H1 (cell line): ENCODE measurements around the gene SPTSSB.

ENCODE experiments used
- ASH2L ChIP-seq: fragments of 200-600, 300-600 bp; sonication (generic); IDR thresholded peaks from one replicate; pipeline ENCODE4 v1.7.1; 2017; ENCODE audit warnings: low read length
- BCL11A ChIP-seq, 2 experiments: IDR thresholded peaks; one replicate each; pipeline ENCODE4 v1.6.1; 2011; ENCODE audit warnings: low read depth in 2 of 2, low read length in 2 of 2, mild to moderate bottlenecking in 2 of 2
- EP300 ChIP-seq, 2 experiments: IDR thresholded peaks; 1 replicate in 1 of 2; 2 replicates in 1 of 2; pipeline ENCODE4 v1.6.1; 2011 to 2012; ENCODE audit warnings: low read depth in 2 of 2, low read length in 2 of 2, mild to moderate bottlenecking in 2 of 2, borderline replicate concordance in 1 of 2, inconsistent platforms in 1 of 2, moderate library complexity in 1 of 2
- EZH2 ChIP-seq: fragments of 200-600 bp; sonication (generic); IDR thresholded peaks from 2 replicates; pipeline ENCODE4 v1.7.1; 2012; ENCODE audit warnings: low read depth, mild to moderate bottlenecking, moderate library complexity, low read length, inconsistent platforms; ENCODE audit not compliant: severe bottlenecking
- GTF2F1 ChIP-seq: IDR thresholded peaks from 2 replicates; pipeline ENCODE4 v1.6.1; 2012; ENCODE audit warnings: low read depth, low read length, improper control_type of control experiment, borderline replicate concordance
- JUN ChIP-seq: IDR thresholded peaks from 2 replicates; pipeline ENCODE4 v1.6.1; 2011; ENCODE audit warnings: low read depth, mild to moderate bottlenecking, improper control_type of control experiment, low read length
- KDM5A ChIP-seq: fragments of 200-600 bp; IDR thresholded peaks from 2 replicates; pipeline ENCODE4 v1.7.1; 2012; ENCODE audit warnings: mild to moderate bottlenecking, low read length, inconsistent platforms, mixed read lengths
- POLR2A ChIP-seq, 2 experiments: IDR thresholded peaks; 1 replicate in 1 of 2; 2 replicates in 1 of 2; pipeline ENCODE4 v1.6.1; 2011; ENCODE audit warnings: low read depth in 2 of 2, low read length in 2 of 2, mild to moderate bottlenecking in 2 of 2; ENCODE audit errors: control extremely low read depth in 1 of 2
- POLR2AphosphoS5 ChIP-seq: IDR thresholded peaks from 2 replicates; pipeline ENCODE4 v1.6.1; 2011; ENCODE audit warnings: low read depth, low read length
- SP2 ChIP-seq: IDR thresholded peaks from 2 replicates; pipeline ENCODE4 v1.6.1; 2012; ENCODE audit warnings: mild to moderate bottlenecking, low read length, inconsistent platforms
- TAF1 ChIP-seq: IDR thresholded peaks from 2 replicates; pipeline ENCODE4 v1.6.1; 2011; ENCODE audit warnings: mild to moderate bottlenecking, low read depth, low read length
- TCF12 ChIP-seq: IDR thresholded peaks from 2 replicates; pipeline ENCODE4 v1.6.1; 2011; ENCODE audit warnings: low read depth, mild to moderate bottlenecking, low read length
- ZNF274 ChIP-seq: IDR thresholded peaks from 2 replicates; pipeline ENCODE4 v1.7.0; 2012; ENCODE audit warnings: low read length, borderline replicate concordance; ENCODE audit errors: extremely low read depth

DNA sequence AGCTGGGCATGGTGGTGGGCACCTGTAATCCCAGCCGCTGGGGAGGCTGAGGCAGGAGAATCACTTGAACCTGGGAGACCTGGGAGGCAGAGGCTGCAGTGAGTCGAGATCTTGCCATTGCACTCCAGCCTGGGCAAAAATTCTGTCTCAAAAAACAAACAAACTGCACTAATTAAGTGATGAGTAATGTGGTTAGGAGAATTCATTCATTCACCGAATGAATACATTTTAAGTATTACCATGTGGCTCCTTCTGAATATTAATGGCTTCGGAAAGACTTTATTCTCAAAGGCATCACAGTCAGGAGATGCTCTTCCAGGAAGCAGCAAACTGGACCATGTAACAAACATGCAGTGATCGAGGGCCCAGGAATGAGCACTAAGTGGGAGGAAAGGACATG, 23.6 kb downstream of the SPTSSB start:
- TF ChIP-seq ZNF274 (no peak), BCL11A (IDR thresholded peaks at IDR 0.05; ENCODE audit: low read depth in 2 of 2, low read length in 2 of 2) (no peak), EP300 (IDR thresholded peaks at IDR 0.05; ENCODE audit: borderline replicate concordance in 1 of 2, low read depth in 2 of 2, low read length in 2 of 2) (no peak), ASH2L (no peak), KDM5A (no peak), GTF2F1 (no peak), JUN (no peak), TAF1 (no peak), TCF12 (no peak), POLR2A (IDR thresholded peaks at IDR 0.05; ENCODE audit: control extremely low read depth in 1 of 2, low read depth in 2 of 2, low read length in 2 of 2) (no peak), SP2 (no peak), EZH2 (no peak), POLR2AphosphoS5 (no peak)
